OCI-LY1 (cell line): ENCODE data around the gene VAV3.

Experiments used
- H2AFZ ChIP-seq: fragments of 200-600 bp; sonication (generic), shearing (Covaris generic); 2 replicates; pipeline ENCODE4 v1.6.0; 2014; ENCODE audit warnings: antibody characterized with exemption, mild to moderate bottlenecking, low read length
- H3F3A ChIP-seq: fragments of 200-600 bp; sonication (generic), shearing (Covaris generic); 2 replicates; pipeline ENCODE4 v1.6.0; 2014; ENCODE audit warnings: mild to moderate bottlenecking, antibody characterized with exemption, low read length, moderate library complexity; ENCODE audit not compliant: insufficient read depth
- H3K27ac ChIP-seq: fragments of 200-600 bp; sonication (generic); 2 replicates; pipeline ENCODE4 v1.5.1; 2014; ENCODE audit warnings: low read length, mixed run types, mild to moderate bottlenecking, low read depth; ENCODE audit not compliant: poor library complexity, severe bottlenecking
- H3K27me3 ChIP-seq: fragments of 200-600 bp; sonication (generic); 2 replicates; pipeline ENCODE4 v1.6.0; 2014; ENCODE audit warnings: antibody characterized with exemption, mild to moderate bottlenecking, low read length, moderate library complexity; ENCODE audit not compliant: insufficient read depth
- H3K36me3 ChIP-seq: fragments of 200-600 bp; sonication (generic); 2 replicates; pipeline ENCODE4 v1.6.1; 2014; ENCODE audit warnings: mild to moderate bottlenecking, antibody characterized with exemption, low read length, moderate library complexity, mixed read lengths; ENCODE audit not compliant: insufficient read depth
- H3K4me1 ChIP-seq: fragments of 200-600 bp; sonication (generic); 2 replicates; pipeline ENCODE4 v1.5.1; 2014; ENCODE audit warnings: mild to moderate bottlenecking, low read length, moderate library complexity; ENCODE audit not compliant: insufficient read depth, severe bottlenecking
- H3K4me2 ChIP-seq: fragments of 200-600 bp; sonication (generic), shearing (Covaris generic); 2 replicates; pipeline ENCODE4 v1.6.1; 2014; ENCODE audit warnings: low read length
- H3K4me3 ChIP-seq: fragments of 200-600 bp; sonication (generic); 2 replicates; pipeline ENCODE4 v1.5.1; 2014; ENCODE audit warnings: low read length, low read depth, mild to moderate bottlenecking, mixed read lengths; ENCODE audit not compliant: poor library complexity, severe bottlenecking
- H3K79me2 ChIP-seq: fragments of 200-600 bp; shearing (Covaris generic); 2 replicates; pipeline ENCODE4 v1.6.1; 2016; ENCODE audit warnings: mixed run types, low read length, mixed read lengths; ENCODE audit not compliant: insufficient read depth
- H3K9ac ChIP-seq: fragments of 200-600 bp; sonication (generic), shearing (Covaris generic); 2 replicates; pipeline ENCODE4 v1.6.1; 2014; ENCODE audit warnings: mild to moderate bottlenecking, low read length, mixed read lengths
- H3K9me2 ChIP-seq: fragments of 200-600 bp; sonication (generic), shearing (Covaris generic); 2 replicates; pipeline ENCODE4 v1.6.1; 2014; ENCODE audit warnings: low read depth, mild to moderate bottlenecking, low read length, mixed read lengths
- H3K9me3 ChIP-seq: fragments of 200-600 bp; shearing (Covaris generic); 2 replicates; pipeline ENCODE4 v1.6.1; 2014; ENCODE audit warnings: low read length, mixed read lengths
- H4K20me1 ChIP-seq: fragments of 200-600 bp; sonication (generic), shearing (Covaris generic); 2 replicates; pipeline ENCODE4 v1.6.0; 2016; ENCODE audit warnings: mild to moderate bottlenecking, low read length; ENCODE audit not compliant: insufficient read depth
- EZH2 ChIP-seq: fragments of 200-600 bp; sonication (generic), shearing (Covaris generic); IDR thresholded peaks from 2 replicates; pipeline ENCODE4 v1.8.0; 2017; ENCODE audit warnings: borderline replicate concordance, mixed run types, mild to moderate bottlenecking, antibody characterized with exemption, low read length, moderate library complexity, mixed read lengths
- TF ChIP-seq, protein P1 (sequence below): fragments of 200-600 bp; sonication (generic), shearing (Covaris generic); IDR thresholded peaks from 2 replicates; pipeline ENCODE4 v1.5.1; 2017; ENCODE audit warnings: mild to moderate bottlenecking, antibody characterized with exemption, low read length, moderate library complexity, mixed read lengths

The VAV3 gene

GRCh38 chr1:107817935-107818334, 147.0 kb downstream of the VAV3 start:
- Histone ChIP-seq H3F3A (no peaks in the 10 kb centered on the region), H3K9me2 (no peaks in the 10 kb centered on the region), H3K4me3 (no peak overlapping the region), H4K20me1 (no peaks in the 10 kb centered on the region), H3K9ac (no peak overlapping the region), H3K9me3 (no peaks in the 10 kb centered on the region), H3K27me3 (no peaks in the 10 kb centered on the region), H3K4me2 (no peak overlapping the region), H3K36me3 (peaks cover 15% of the 10 kb centered on the region; the same call in 1 of the 2 replicates), H3K27ac (no peak overlapping the region), H3K79me2 (no peaks in the 10 kb centered on the region), H2AFZ (no peak overlapping the region), H3K4me1 (peaks cover 13% of the 10 kb centered on the region)
- TF ChIP-seq, protein P1, sequence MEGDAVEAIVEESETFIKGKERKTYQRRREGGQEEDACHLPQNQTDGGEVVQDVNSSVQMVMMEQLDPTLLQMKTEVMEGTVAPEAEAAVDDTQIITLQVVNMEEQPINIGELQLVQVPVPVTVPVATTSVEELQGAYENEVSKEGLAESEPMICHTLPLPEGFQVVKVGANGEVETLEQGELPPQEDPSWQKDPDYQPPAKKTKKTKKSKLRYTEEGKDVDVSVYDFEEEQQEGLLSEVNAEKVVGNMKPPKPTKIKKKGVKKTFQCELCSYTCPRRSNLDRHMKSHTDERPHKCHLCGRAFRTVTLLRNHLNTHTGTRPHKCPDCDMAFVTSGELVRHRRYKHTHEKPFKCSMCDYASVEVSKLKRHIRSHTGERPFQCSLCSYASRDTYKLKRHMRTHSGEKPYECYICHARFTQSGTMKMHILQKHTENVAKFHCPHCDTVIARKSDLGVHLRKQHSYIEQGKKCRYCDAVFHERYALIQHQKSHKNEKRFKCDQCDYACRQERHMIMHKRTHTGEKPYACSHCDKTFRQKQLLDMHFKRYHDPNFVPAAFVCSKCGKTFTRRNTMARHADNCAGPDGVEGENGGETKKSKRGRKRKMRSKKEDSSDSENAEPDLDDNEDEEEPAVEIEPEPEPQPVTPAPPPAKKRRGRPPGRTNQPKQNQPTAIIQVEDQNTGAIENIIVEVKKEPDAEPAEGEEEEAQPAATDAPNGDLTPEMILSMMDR = no peak

GRCh38 chr1:107817206-107817605, 147.8 kb downstream of the VAV3 start:
- Histone ChIP-seq H3K27me3 (no peaks in the 10 kb centered on the region), H4K20me1 (no peaks in the 10 kb centered on the region), H3K9me2 (no peaks in the 10 kb centered on the region), H3K4me3 (no peak overlapping the region), H3K36me3 (peaks cover 15% of the 10 kb centered on the region; the same call in 1 of the 2 replicates), H3K27ac (no peak overlapping the region), H3K79me2 (no peaks in the 10 kb centered on the region), H3F3A (no peaks in the 10 kb centered on the region), H2AFZ (no peak overlapping the region), H3K9me3 (no peaks in the 10 kb centered on the region), H3K4me2 (no peak overlapping the region), H3K4me1 (peaks cover 16% of the 10 kb centered on the region), H3K9ac (no peak overlapping the region)
- TF ChIP-seq, protein P1 = no peak
- no peak for TF ChIP-seq EZH2

DNA sequence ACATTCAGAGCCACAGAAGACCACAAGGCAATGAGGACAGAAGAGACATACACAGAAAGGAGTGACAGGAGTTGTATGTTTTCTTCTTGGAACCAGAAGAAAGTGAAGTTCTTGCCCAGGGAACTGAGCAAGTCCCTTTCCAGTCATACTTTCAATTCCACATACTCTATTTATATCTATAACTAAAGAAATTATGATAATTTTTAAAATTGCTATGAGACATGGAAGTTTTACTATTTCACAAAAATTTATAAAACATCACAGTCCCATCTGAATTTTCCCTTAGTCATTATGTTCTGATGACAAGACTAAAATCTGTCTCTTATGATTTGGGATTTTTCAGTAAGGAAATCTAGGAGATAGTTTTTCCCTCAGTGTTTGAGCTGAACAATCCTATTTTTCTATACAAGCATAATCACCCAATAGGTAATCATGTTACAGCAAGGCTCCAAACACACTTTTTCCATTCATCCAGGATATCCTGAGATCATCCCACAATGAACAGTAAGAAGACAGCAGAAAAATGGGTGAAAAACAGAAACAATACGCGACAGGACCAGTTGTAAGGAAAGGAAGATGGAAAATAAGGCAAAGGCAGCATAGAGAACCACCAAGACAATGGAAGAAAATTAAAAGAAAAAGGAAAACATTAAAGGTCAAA, 154.6 kb downstream of the VAV3 start:
- Histone ChIP-seq H3K27me3 (no peaks in the 10 kb centered on the region), H3K9ac (0 out of 2 replicates have a peak overlapping the region, but pooled peaks have one; percentile 11)
- no peak for TF ChIP-seq EZH2
- TF ChIP-seq, protein P1 = no peak

More for the DNA sequence above, 154.6 kb downstream of the VAV3 start:
- H2AFZ ChIP-seq = no peak overlapping the region
- H3K36me3 ChIP-seq = 0 out of 2 replicates have a peak, but pooled peaks cover 6% of the 10 kb centered on the region
- no peaks in the 10 kb centered on the region for H3K9me2 ChIP-seq
- no peaks in the 10 kb centered on the region for H3K9me3 ChIP-seq
- no peak overlapping the region for H3K4me2 ChIP-seq
- H4K20me1 ChIP-seq = no peaks in the 10 kb centered on the region
- H3K4me3 ChIP-seq = no peak overlapping the region
- peak overlapping the region; percentile 38 for H3K27ac ChIP-seq
- H3F3A ChIP-seq = no peaks in the 10 kb centered on the region
- H3K79me2 ChIP-seq = no peaks in the 10 kb centered on the region
- peaks cover 71% of the 10 kb centered on the region for H3K4me1 ChIP-seq
